GM21390 (cell line): ENCODE results near the gene TSPAN9.

Source experiments
- ATAC-seq: cut with Tn5 transposase; IDR thresholded peaks from one replicate; pipeline ENCODE4 v1.9.1; 2021; ENCODE audit not compliant: unreplicated experiment

The TSPAN9 gene

GRCh38 chr12:3220382-3221321 is 143.5 kb downstream of the TSPAN9 start:
- no peak for ATAC-seq

GRCh38 chr12:3222306-3222705 is 145.1 kb downstream of the TSPAN9 start:
- no peak for ATAC-seq

- ATAC-seq: no peak
These were observed 145.8 kb downstream of the TSPAN9 start for GRCh38 chr12:3222979-3223378.

- ATAC-seq: no peak
These were observed 146.7 kb downstream of the TSPAN9 start for GRCh38 chr12:3223601-3224529.

- ATAC-seq: no peak
These were observed 147.3 kb downstream of the TSPAN9 start for GRCh38 chr12:3224530-3224903.

- no peak for ATAC-seq
These were observed 148.1 kb downstream of the TSPAN9 start for GRCh38 chr12:3225154-3225795.

GRCh38 chr12:3225796-3226180 is 148.6 kb downstream of the TSPAN9 start:
- no peak for ATAC-seq

GRCh38 chr12:3226264-3226663 is 149.1 kb downstream of the TSPAN9 start:
- no peak for ATAC-seq

GRCh38 chr12:3227076-3227975 is 150.1 kb downstream of the TSPAN9 start:
- ATAC-seq: no peak

- ATAC-seq: no peak
These were observed 151.4 kb downstream of the TSPAN9 start for GRCh38 chr12:3228552-3228951.

- ATAC-seq: no peak
These were observed 152.4 kb downstream of the TSPAN9 start for GRCh38 chr12:3229577-3229976.

- ATAC-seq: no peak
These were observed 153.7 kb downstream of the TSPAN9 start for GRCh38 chr12:3230758-3231375.

GRCh38 chr12:3231399-3231876 is 154.3 kb downstream of the TSPAN9 start:
- no peak for ATAC-seq

GRCh38 chr12:3233797-3234196 is 156.6 kb downstream of the TSPAN9 start:
- no peak for ATAC-seq

- ATAC-seq: no peak
These were observed 159.4 kb downstream of the TSPAN9 start for GRCh38 chr12:3236345-3237187.

- ATAC-seq: no peak
These were observed 161.0 kb downstream of the TSPAN9 start for GRCh38 chr12:3238196-3238595.

- no peak for ATAC-seq
These were observed 164.4 kb downstream of the TSPAN9 start for GRCh38 chr12:3241621-3242020.

GRCh38 chr12:3242199-3242863 is 165.2 kb downstream of the TSPAN9 start:
- ATAC-seq: no peak
